ENCODE results near the gene C1GALT1C1.
"Not testable (repeated sequence)": the region's sequence is repeated elsewhere in the genome, so short reads cannot be mapped to it uniquely, and the experiment has no call there.

Gene C1GALT1C1

DNA sequence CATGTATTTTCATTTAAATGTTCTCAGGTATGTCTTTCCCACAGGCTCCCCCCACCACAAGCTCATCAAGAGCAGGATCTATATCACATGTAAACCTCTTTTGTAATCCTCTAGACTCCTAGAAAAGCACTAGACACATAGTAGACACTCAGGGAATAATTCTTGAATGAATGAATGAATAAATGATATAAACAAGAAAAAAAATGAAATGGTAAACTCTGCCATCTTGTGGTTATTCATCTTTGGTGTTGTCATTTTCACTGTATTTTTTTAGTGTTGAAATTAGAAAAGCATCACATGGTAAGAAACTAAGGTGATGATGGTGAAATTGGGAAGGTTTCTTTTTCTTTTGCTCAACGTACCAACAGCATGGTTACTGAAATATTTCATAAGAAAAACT lies 34.2 kb upstream of the C1GALT1C1 start:
- DNase-seq (ENCODE audit: extremely low spot score) = no peak
- CTCF ChIA-PET = interaction anchor here (0.7 to 1.5 kb wide), 3 partner anchors 163 to 173 kb away, joined by 4 to 6 read pairs (median 4); no protein-coding TSS in a partner anchor
- TF ChIP-seq FOXK2 (IDR thresholded peaks at IDR 0.05) (peak; percentile 63), CTBP1 (IDR thresholded peaks at IDR 0.05; ENCODE audit: borderline replicate concordance) (no peak), ZNF384 (IDR thresholded peaks at IDR 0.05) (peak; percentile 59; the same call in 1 of the 2 replicates)
- POLR2A ChIA-PET = no interaction called here

DNA sequence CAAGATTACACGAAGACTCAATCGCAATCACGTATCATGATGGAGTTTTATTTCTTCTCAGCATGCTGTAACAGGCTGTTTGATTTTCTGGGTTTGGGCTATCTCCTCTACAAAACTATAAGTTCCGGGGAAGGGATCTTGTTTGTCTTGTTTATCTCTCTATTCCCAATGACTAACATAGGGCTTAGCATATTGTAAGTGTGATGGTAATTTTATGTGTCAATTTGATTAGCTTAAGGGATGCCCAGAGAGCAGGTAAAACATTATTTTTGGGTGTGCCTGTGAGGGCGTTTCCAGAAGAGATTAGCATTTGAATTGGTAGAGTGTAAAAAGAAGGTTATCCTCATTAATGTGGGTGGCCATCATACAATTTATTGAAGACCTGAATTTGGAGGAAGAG lies 32.8 kb upstream of the C1GALT1C1 start:
- ChIA-PET CTCF (interaction anchor here (1.5 kb wide), 1 partner anchor 171 kb away, joined by 4 read pairs; no protein-coding TSS in a partner anchor), POLR2A (no interaction called here)
- TF ChIP-seq NFRKB (IDR thresholded peaks at IDR 0.05) = no peak
- TF ChIP-seq LEF1 (IDR thresholded peaks at IDR 0.05; ENCODE audit: borderline replicate concordance) = no peak
- TF ChIP-seq BHLHE40 (IDR thresholded peaks at IDR 0.05; ENCODE audit: borderline replicate concordance) = no peak
- TF ChIP-seq SP1 (IDR thresholded peaks at IDR 0.05) = no peak
- TF ChIP-seq FOXM1 (IDR thresholded peaks at IDR 0.05; ENCODE audit: borderline replicate concordance) = no peak
- TF ChIP-seq ARNT (IDR thresholded peaks at IDR 0.05) = no peak

DNA sequence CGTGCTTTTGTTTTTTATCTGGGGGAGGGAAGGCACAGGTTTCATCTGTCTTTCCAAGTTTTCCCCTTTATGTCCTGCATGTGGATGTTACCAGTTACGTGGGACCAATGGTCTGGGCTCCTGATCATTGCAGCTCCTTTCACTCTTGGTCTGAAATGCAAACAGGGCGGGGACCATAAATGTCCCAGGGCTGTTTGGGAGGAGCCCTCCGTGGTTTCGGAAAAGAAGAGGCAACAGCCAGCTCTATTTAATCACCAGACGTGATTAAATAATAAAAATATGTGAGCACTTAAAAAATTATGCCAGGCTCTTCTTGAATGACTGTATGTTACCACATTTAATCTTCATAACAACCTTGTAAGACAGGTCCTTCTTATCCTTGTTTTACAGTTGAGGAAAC lies 30.8 kb upstream of the C1GALT1C1 start:
- ChIA-PET POLR2A (no interaction called here), CTCF (no interaction called here)
- DNase-seq (ENCODE audit: extremely low spot score) = no peak
- no peak for TF ChIP-seq FOXM1 (IDR thresholded peaks at IDR 0.05; ENCODE audit: borderline replicate concordance)
- TF ChIP-seq ELF4 (IDR thresholded peaks at IDR 0.05) = no peak
- no peak for TF ChIP-seq SUZ12 (IDR thresholded peaks at IDR 0.05)

More for the DNA sequence above, 32.8 kb upstream of the C1GALT1C1 start:
- DNase-seq (ENCODE audit: extremely low spot score) = no peak

DNA sequence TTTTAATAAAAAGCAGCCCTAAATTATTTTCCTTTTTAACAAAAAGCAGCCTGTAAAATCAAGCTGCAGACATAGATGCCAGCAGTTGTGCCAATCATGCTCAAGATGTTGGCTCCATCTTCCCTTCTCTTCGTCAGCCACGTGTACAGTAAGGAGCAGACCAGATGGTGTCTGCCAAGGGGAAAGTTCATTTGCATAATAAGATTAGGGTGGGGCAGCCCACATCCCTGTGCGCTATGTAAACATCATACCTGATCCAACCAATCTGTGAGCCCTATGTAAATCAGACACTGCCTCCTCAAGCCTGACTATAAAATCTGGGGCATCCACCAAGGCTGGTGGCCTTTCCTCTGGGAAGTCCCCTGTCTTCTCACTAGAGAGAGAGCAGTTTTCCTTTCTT lies 23.1 kb upstream of the C1GALT1C1 start:
- ChIA-PET POLR2A (no interaction called here), CTCF (no interaction called here)
- TF ChIP-seq SP1 (IDR thresholded peaks at IDR 0.05) = no peak
- DNase-seq (ENCODE audit: extremely low spot score) = no peak

DNA sequence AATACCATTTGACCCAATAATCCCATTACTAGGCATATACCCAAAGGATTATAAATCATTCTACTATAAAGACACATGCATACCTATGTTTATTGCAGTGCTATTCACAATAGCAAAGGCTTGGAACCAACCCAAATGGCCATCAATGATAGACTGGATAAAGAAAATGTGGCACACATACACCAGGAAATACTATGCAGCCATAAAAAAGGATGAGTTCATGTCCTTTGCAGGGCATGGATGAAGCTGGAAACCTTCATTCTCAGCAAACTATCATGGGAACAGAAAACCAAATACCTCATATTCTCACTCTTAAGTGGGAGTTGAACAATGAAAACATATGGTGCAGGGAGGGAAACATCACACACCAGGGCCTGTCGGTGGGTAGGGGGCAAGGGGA lies 22.4 kb upstream of the C1GALT1C1 start:
- DNase-seq (ENCODE audit: extremely low spot score); CTCF ChIA-PET: not testable (repeated sequence)

DNA sequence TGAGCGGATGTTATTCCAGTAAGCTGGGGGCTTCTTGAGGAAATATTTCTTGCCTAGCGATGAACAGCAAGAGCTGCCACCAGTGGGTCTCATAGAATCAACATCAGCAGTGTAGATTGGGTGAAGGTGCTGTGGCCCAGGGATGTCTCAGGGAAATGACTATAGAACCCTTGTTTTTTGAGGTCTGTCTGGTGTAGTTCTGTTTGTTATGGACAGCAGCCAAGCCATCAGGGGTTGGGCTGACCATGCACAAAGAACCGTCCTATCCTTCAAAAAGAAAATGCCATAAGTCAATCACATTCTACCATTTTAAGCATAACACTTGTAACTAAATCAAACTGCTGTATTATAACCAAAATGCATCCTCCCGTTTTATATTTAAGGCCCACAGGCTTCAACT lies 17.3 kb upstream of the C1GALT1C1 start:
- no peak for DNase-seq (ENCODE audit: extremely low spot score)
- ChIA-PET POLR2A (no interaction called here), CTCF (no interaction called here)
- TF ChIP-seq BHLHE40 (IDR thresholded peaks at IDR 0.05; ENCODE audit: borderline replicate concordance) = no peak
- TF ChIP-seq, protein P1, sequence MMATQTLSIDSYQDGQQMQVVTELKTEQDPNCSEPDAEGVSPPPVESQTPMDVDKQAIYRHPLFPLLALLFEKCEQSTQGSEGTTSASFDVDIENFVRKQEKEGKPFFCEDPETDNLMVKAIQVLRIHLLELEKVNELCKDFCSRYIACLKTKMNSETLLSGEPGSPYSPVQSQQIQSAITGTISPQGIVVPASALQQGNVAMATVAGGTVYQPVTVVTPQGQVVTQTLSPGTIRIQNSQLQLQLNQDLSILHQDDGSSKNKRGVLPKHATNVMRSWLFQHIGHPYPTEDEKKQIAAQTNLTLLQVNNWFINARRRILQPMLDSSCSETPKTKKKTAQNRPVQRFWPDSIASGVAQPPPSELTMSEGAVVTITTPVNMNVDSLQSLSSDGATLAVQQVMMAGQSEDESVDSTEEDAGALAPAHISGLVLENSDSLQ (IDR thresholded peaks at IDR 0.05) = no peak
- TF ChIP-seq SUZ12 (IDR thresholded peaks at IDR 0.05) = no peak
- TF ChIP-seq LEF1 (IDR thresholded peaks at IDR 0.05; ENCODE audit: borderline replicate concordance) = no peak
- no peak for TF ChIP-seq ZNF384 (IDR thresholded peaks at IDR 0.05)
- TF ChIP-seq CTBP1 (IDR thresholded peaks at IDR 0.05; ENCODE audit: borderline replicate concordance) = no peak
- no peak for TF ChIP-seq FOXM1 (IDR thresholded peaks at IDR 0.05; ENCODE audit: borderline replicate concordance)
- TF ChIP-seq FOXK2 (IDR thresholded peaks at IDR 0.05) = no peak
- no peak for TF ChIP-seq HDGF (IDR thresholded peaks at IDR 0.05; ENCODE audit: borderline replicate concordance)
- TF ChIP-seq FOXA1 (IDR thresholded peaks at IDR 0.05) = no peak
- TF ChIP-seq NFRKB (IDR thresholded peaks at IDR 0.05) = no peak

More for the DNA sequence above, 22.4 kb upstream of the C1GALT1C1 start:
- POLR2A ChIA-PET = not testable (repeated sequence)

DNA sequence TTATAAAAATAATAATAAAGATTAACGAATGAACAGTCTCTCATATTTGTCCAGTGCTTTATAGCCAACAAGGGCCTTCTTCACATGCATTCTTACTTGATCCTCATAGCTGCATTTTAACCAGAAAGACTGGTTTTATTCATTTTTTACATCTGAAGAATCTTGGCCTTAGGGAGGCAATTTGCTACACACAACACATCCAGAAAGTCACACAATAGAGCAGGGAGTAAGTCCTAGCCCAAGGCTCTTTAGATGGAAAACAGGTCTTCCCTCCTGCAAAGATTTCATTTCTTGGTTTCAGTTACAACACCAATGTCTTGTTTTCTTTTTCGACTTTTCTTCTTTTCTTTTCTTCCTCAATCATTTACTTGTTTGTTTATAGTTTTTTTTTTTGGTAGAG lies 13.0 kb upstream of the C1GALT1C1 start:
- no peak for DNase-seq (ENCODE audit: extremely low spot score)
- no peak for TF ChIP-seq L3MBTL2 (conservative IDR thresholded peaks at IDR 0.05)
- no peak for TF ChIP-seq SP1 (IDR thresholded peaks at IDR 0.05)
- TF ChIP-seq CTBP1 (IDR thresholded peaks at IDR 0.05; ENCODE audit: borderline replicate concordance) = no peak
- TF ChIP-seq LEF1 (IDR thresholded peaks at IDR 0.05; ENCODE audit: borderline replicate concordance) = no peak
- no peak for TF ChIP-seq SUZ12 (IDR thresholded peaks at IDR 0.05)
- TF ChIP-seq TARDBP (IDR thresholded peaks at IDR 0.05) = no peak
- TF ChIP-seq FOXA1 (IDR thresholded peaks at IDR 0.05) = no peak
- TF ChIP-seq ZNF384 (IDR thresholded peaks at IDR 0.05) = no peak
- TF ChIP-seq ARNT (IDR thresholded peaks at IDR 0.05) = no peak
- TF ChIP-seq FOXM1 (IDR thresholded peaks at IDR 0.05; ENCODE audit: borderline replicate concordance) = no peak
- TF ChIP-seq BHLHE40 (IDR thresholded peaks at IDR 0.05; ENCODE audit: borderline replicate concordance) = no peak
- no peak for TF ChIP-seq ELF4 (IDR thresholded peaks at IDR 0.05)
- TF ChIP-seq, protein P1 (IDR thresholded peaks at IDR 0.05) = no peak
- TF ChIP-seq FOXK2 (IDR thresholded peaks at IDR 0.05) = no peak
- TF ChIP-seq NFRKB (IDR thresholded peaks at IDR 0.05) = no peak
- TF ChIP-seq HDGF (IDR thresholded peaks at IDR 0.05; ENCODE audit: borderline replicate concordance) = no peak
- POLR2A ChIA-PET = no interaction called here
- CTCF ChIA-PET = no interaction called here

DNA sequence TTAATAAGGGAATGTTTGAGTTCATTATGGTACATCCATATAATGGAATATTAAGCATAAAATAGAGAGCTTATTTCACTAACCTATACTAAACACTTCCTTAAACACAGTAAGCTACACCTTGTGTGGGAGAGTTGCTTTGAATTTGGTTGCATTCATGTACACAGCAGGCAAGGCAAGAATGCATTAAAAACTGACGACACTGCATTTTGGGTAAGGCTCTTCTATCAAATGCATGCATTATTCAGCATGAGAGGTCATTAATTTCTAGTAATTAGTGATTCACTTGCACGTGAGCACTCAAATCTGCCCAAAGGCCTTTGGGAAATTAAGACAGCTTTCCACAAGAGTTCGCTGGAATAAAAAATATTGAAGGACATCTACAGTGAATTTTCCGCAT lies 8.8 kb upstream of the C1GALT1C1 start:
- TF ChIP-seq SUZ12 (IDR thresholded peaks at IDR 0.05) (no peak), HDGF (IDR thresholded peaks at IDR 0.05; ENCODE audit: borderline replicate concordance) (no peak), FOXA1 (IDR thresholded peaks at IDR 0.05) (no peak), ARNT (IDR thresholded peaks at IDR 0.05) (no peak), ZNF384 (IDR thresholded peaks at IDR 0.05) (no peak), FOXM1 (IDR thresholded peaks at IDR 0.05; ENCODE audit: borderline replicate concordance) (no peak), CTBP1 (IDR thresholded peaks at IDR 0.05; ENCODE audit: borderline replicate concordance) (no peak), FOXK2 (IDR thresholded peaks at IDR 0.05) (no peak), TARDBP (IDR thresholded peaks at IDR 0.05) (no peak), L3MBTL2 (conservative IDR thresholded peaks at IDR 0.05) (no peak), SP1 (IDR thresholded peaks at IDR 0.05) (no peak), LEF1 (IDR thresholded peaks at IDR 0.05; ENCODE audit: borderline replicate concordance) (no peak), ELF4 (IDR thresholded peaks at IDR 0.05) (no peak), NFRKB (IDR thresholded peaks at IDR 0.05) (no peak)
- no peak for DNase-seq (ENCODE audit: extremely low spot score)
- POLR2A ChIA-PET = no interaction called here
- CTCF ChIA-PET = no interaction called here

All from HEK293T (cell line).